Breast epithelium (tissue), 4 donors: ENCODE measurements around the gene TMEM117. TPM values are rescaled to one million over a fixed set of nuclear protein-coding genes. Genes with fewer than 3 reads are reported as not detected.

Source experiments
- DNase-seq, 2 donors: peaks; one replicate each; pipeline ENCODE4 v3.0.0-alpha.2; 2019; ENCODE audit warnings: low spot score in 2 of 2
- H3K27ac ChIP-seq, 2 donors: fragments of 200-600 bp; sonication (generic) in 1 of 2; one replicate each; pipeline ENCODE4 v1.5.1; 2016 to 2019; ENCODE audit warnings: mild to moderate bottlenecking in 1 of 2
- H3K27me3 ChIP-seq, 2 donors: fragments of 200-600 bp; sonication (generic) in 1 of 2; one replicate each; pipeline versions ENCODE4 v1.5.1 to v1.6.0; 2017 to 2019; ENCODE audit warnings: control low read depth in 1 of 2, mild to moderate bottlenecking in 1 of 2
- H3K36me3 ChIP-seq: fragments of 200-600 bp; one replicate; pipeline ENCODE4 v1.5.1; 2019
- H3K4me1 ChIP-seq, 2 donors: fragments of 200-600 bp; sonication (generic); one replicate each; pipeline ENCODE4 v1.5.1; 2016 to 2019; ENCODE audit warnings: control low read depth in 1 of 2
- H3K4me3 ChIP-seq, 3 donors: fragments of 200-600 bp; sonication (generic); 1 replicate in 2 of 3; 2 replicates in 1 of 3; pipeline ENCODE4 v1.5.1; 2016 to 2019; ENCODE audit warnings: mild to moderate bottlenecking in 3 of 3, moderate library complexity in 2 of 3
- H3K9me3 ChIP-seq, 2 donors: fragments of 200-600 bp; sonication (generic) in 1 of 2; one replicate each; pipeline ENCODE4 v1.5.1; 2016 to 2019; ENCODE audit warnings: control low read depth in 1 of 2
- POLR2A ChIP-seq: fragments of 450-650 bp; IDR thresholded peaks from one replicate; pipeline ENCODE4 v1.6.1; 2016; ENCODE audit warnings: antibody characterized with exemption, mild to moderate bottlenecking, moderate library complexity
- POLR2AphosphoS5 ChIP-seq, 3 donors: sonication (generic); formaldehyde crosslinking; IDR thresholded peaks; one replicate each; pipeline ENCODE4 v1.6.1; 2017; ENCODE audit warnings: antibody characterized with exemption in 3 of 3
- intact Hi-C: fragments of 100-400 bp; cut with DNase I; formaldehyde crosslinking; loops from one replicate; pipeline ENCODE4 v1.15.1; 2023; ENCODE audit warnings: low total_unique reads
- total RNA-seq, 3 donors: library from RNA; depleted of rRNA; stranded (reverse); fragments of >200 nt; gene quantifications; one replicate each; pipeline ENCODE4 v1.1.0, GENCODE V29; 2016
- TF ChIP-seq, protein P1 (sequence below), 3 donors: fragments of 450-650 bp; IDR thresholded peaks; one replicate each; pipeline ENCODE4 v1.5.1; 2016 to 2017; ENCODE audit warnings: antibody characterized with exemption in 3 of 3, mild to moderate bottlenecking in 3 of 3, moderate library complexity in 3 of 3

The TMEM117 gene
- total RNA-seq, 3 donors from 2014 or later: 6.1 to 17.1 (median 7.2) TPM

DNA sequence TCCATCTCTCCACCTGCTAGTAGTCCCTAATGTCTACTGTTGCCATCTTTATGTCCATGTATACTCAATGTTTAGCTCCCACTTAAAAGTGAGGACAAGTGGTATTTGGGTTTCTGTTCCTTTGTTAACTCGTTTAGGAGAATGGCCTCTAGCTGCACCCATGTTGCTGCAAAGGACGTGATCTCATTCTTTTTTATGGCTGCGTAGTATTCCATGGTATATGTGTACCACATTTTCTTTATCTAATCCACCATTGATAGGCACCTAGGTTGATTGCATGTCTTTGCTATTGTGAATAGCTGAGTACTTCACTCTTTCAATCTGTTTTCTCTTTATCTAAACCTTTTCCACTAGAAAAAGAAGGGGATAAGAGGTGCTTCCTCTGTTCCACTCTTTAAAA, 130.0 kb downstream of the TMEM117 start:
- intact Hi-C loops: no loop called here
- no peaks in the 10 kb centered on the region for H3K36me3 ChIP-seq
- TF ChIP-seq, protein P1, sequence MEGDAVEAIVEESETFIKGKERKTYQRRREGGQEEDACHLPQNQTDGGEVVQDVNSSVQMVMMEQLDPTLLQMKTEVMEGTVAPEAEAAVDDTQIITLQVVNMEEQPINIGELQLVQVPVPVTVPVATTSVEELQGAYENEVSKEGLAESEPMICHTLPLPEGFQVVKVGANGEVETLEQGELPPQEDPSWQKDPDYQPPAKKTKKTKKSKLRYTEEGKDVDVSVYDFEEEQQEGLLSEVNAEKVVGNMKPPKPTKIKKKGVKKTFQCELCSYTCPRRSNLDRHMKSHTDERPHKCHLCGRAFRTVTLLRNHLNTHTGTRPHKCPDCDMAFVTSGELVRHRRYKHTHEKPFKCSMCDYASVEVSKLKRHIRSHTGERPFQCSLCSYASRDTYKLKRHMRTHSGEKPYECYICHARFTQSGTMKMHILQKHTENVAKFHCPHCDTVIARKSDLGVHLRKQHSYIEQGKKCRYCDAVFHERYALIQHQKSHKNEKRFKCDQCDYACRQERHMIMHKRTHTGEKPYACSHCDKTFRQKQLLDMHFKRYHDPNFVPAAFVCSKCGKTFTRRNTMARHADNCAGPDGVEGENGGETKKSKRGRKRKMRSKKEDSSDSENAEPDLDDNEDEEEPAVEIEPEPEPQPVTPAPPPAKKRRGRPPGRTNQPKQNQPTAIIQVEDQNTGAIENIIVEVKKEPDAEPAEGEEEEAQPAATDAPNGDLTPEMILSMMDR (IDR thresholded peaks at IDR 0.05): no peak
- TF ChIP-seq POLR2A (no peak), POLR2AphosphoS5 (IDR thresholded peaks at IDR 0.05) (no peak)
- H3K9me3 ChIP-seq: no peaks in the 10 kb centered on the region
- H3K4me3 ChIP-seq: no peak overlapping the region
- no peaks in the 10 kb centered on the region for H3K27me3 ChIP-seq
- no peak for DNase-seq
- H3K4me1 ChIP-seq: no peaks in the 10 kb centered on the region
- no peak overlapping the region for H3K27ac ChIP-seq

- H3K4me3 ChIP-seq: no peak overlapping the region
- no peak for DNase-seq
- intact Hi-C loops: no loop called here
- TF ChIP-seq POLR2A: no peak
- TF ChIP-seq, protein P1 (IDR thresholded peaks at IDR 0.05): no peak
- no peak for TF ChIP-seq POLR2AphosphoS5 (IDR thresholded peaks at IDR 0.05)
- H3K9me3 ChIP-seq: no peaks in the 10 kb centered on the region
- H3K27ac ChIP-seq: no peak overlapping the region
- H3K36me3 ChIP-seq: no peaks in the 10 kb centered on the region
- H3K27me3 ChIP-seq: no peaks in the 10 kb centered on the region
- H3K4me1 ChIP-seq: no peaks in the 10 kb centered on the region
These were observed 132.9 kb downstream of the TMEM117 start for GRCh38 chr12:43968736-43969135.

- Histone ChIP-seq H3K4me1 (no peaks in the 10 kb centered on the region), H3K27me3 (no peaks in the 10 kb centered on the region), H3K27ac (no peak overlapping the region), H3K4me3 (no peak overlapping the region), H3K9me3 (no peaks in the 10 kb centered on the region), H3K36me3 (no peaks in the 10 kb centered on the region)
- DNase-seq: no peak
- TF ChIP-seq, protein P1 (IDR thresholded peaks at IDR 0.05): no peak
- TF ChIP-seq POLR2A: no peak
- no peak for TF ChIP-seq POLR2AphosphoS5 (IDR thresholded peaks at IDR 0.05)
- intact Hi-C loops: no loop called here
These were observed 134.0 kb downstream of the TMEM117 start for GRCh38 chr12:43969882-43970281.

DNA sequence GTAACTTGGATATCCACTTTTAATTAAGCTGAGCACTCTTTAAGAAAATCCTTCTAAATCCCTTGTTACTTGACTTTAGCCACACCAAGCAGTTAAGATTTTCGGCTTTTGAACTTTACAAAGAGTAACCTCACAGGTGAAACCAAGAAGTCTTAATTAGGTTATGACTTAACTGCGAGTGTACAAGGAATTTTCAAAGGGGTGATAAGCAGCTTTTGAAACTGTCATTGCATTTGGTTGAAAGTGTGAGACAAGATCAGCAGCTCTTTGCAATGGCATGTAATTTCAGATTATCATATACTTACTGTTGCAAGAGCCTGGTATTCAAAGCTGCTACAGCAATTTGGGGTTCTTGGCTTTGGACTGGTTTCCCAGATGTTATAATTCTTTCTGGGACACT, 137.5 kb downstream of the TMEM117 start:
- H3K9me3 ChIP-seq: peaks cover 0 to 7% of the 10 kb centered on the region in 2 donors
- H3K27ac ChIP-seq: no peak overlapping the region
- no peaks in the 10 kb centered on the region for H3K4me1 ChIP-seq
- H3K36me3 ChIP-seq: no peaks in the 10 kb centered on the region
- DNase-seq: no peak
- no peak overlapping the region for H3K4me3 ChIP-seq
- intact Hi-C loops: no loop called here
- TF ChIP-seq, protein P1 (IDR thresholded peaks at IDR 0.05): no peak
- TF ChIP-seq POLR2AphosphoS5 (IDR thresholded peaks at IDR 0.05) (no peak), POLR2A (no peak)
- H3K27me3 ChIP-seq: no peaks in the 10 kb centered on the region

GRCh38 chr12:43973993-43974392, 138.1 kb downstream of the TMEM117 start:
- Histone ChIP-seq H3K9me3 (peaks cover 0 to 13% of the 10 kb centered on the region in 2 donors), H3K27me3 (no peaks in the 10 kb centered on the region), H3K36me3 (no peaks in the 10 kb centered on the region), H3K4me1 (no peaks in the 10 kb centered on the region), H3K4me3 (no peak overlapping the region), H3K27ac (no peak overlapping the region)
- DNase-seq: no peak
- intact Hi-C loops: no loop called here
- TF ChIP-seq POLR2AphosphoS5 (IDR thresholded peaks at IDR 0.05): no peak
- TF ChIP-seq POLR2A: no peak
- TF ChIP-seq, protein P1 (IDR thresholded peaks at IDR 0.05): no peak
